Bronchial epithelial cell (primary cell): ENCODE results near the gene SAPCD2. TPM values are rescaled to one million over a fixed set of nuclear protein-coding genes. Genes with fewer than 3 reads are reported as not detected.

Experiments
- DNase-seq: peaks from one replicate; pipeline ENCODE4 v3.0.0-alpha.2; 2010; ENCODE audit warnings: low read depth
- FAIRE-seq: peaks from 2 replicates; lab custom pipeline; 2011; peaks lifted over from hg19 to GRCh38; lab: Jason Lieb, UNC
- H3K27me3 ChIP-seq: 2 replicates; pipeline ENCODE4 v1.5.1; 2011; ENCODE audit warnings: low read length; ENCODE audit not compliant: control insufficient read depth, insufficient read depth
- H3K36me3 ChIP-seq: 2 replicates; pipeline ENCODE4 v1.5.1; 2011; ENCODE audit warnings: low read length; ENCODE audit not compliant: control insufficient read depth, insufficient read depth
- H3K4me3 ChIP-seq: 2 replicates; pipeline ENCODE4 v1.5.1; 2011; ENCODE audit warnings: mild to moderate bottlenecking, low read depth, low read length, control low read depth
- CTCF ChIP-seq: IDR thresholded peaks from 2 replicates; pipeline ENCODE4 v1.5.1; 2011; ENCODE audit warnings: mild to moderate bottlenecking, moderate library complexity, low read length, control low read depth, inconsistent platforms; ENCODE audit not compliant: insufficient read depth, severe bottlenecking
- total RNA-seq: library from RNA; depleted of rRNA; stranded (reverse); fragments of >200 nt; gene quantifications from 2 replicates; pipeline ENCODE4 v1.2.1, GENCODE V29; 2014

Gene SAPCD2
- total RNA-seq, 1 donor from 2014 or later = 0.26 TPM

GRCh38 chr9:137087409-137087925 is 17.1 kb upstream of the SAPCD2 start:
- H3K36me3 ChIP-seq = peaks cover 10% of the 10 kb centered on the region
- H3K4me3 ChIP-seq = peak overlapping the region; percentile 88
- no peak for DNase-seq
- no peak for TF ChIP-seq CTCF
- no peaks in the 10 kb centered on the region for H3K27me3 ChIP-seq
- FAIRE-seq = no peak

GRCh38 chr9:137086531-137087408 is 16.4 kb upstream of the SAPCD2 start, which contains the start of gene MAN1B1:
MAN1B1 (plus strand) TSS chr9:137086985; CDS start chr9:137087000, 15 bp downstream.
- DNase-seq = peak; percentile 99
- FAIRE-seq = peak; percentile 75
- Histone ChIP-seq H3K27me3 (no peaks in the 10 kb centered on the region), H3K4me3 (peak within 1 kb of the TSS; percentile 88), H3K36me3 (peaks cover 10% of the 10 kb centered on the region)
- TF ChIP-seq CTCF = no peak

GRCh38 chr9:137085920-137086530 is 15.7 kb upstream of the SAPCD2 start:
- FAIRE-seq = no peak
- Histone ChIP-seq H3K36me3 (peaks cover 9% of the 10 kb centered on the region), H3K27me3 (no peaks in the 10 kb centered on the region), H3K4me3 (peak overlapping the region; percentile 74)
- DNase-seq = peak; percentile 19
- TF ChIP-seq CTCF = no peak

- TF ChIP-seq CTCF = no peak
- Histone ChIP-seq H3K4me3 (no peak overlapping the region), H3K36me3 (peaks cover 7% of the 10 kb centered on the region), H3K27me3 (no peaks in the 10 kb centered on the region)
- FAIRE-seq (no peak), DNase-seq (peak; percentile 75)
Observed at GRCh38 chr9:137084526-137084925, 14.2 kb upstream of the SAPCD2 start.

GRCh38 chr9:137083394-137084004 is 13.1 kb upstream of the SAPCD2 start:
- no peak overlapping the region for H3K4me3 ChIP-seq
- no peaks in the 10 kb centered on the region for H3K27me3 ChIP-seq
- FAIRE-seq = peak; percentile 83
- TF ChIP-seq CTCF = no peak
- DNase-seq = peak; percentile 97
- peaks cover 6% of the 10 kb centered on the region for H3K36me3 ChIP-seq
